ENCODE results near the gene CREM.
"Not testable (repeated sequence)": the region's sequence is repeated elsewhere in the genome, so short reads cannot be mapped to it uniquely, and the experiment has no call there.

CREM gene

DNA sequence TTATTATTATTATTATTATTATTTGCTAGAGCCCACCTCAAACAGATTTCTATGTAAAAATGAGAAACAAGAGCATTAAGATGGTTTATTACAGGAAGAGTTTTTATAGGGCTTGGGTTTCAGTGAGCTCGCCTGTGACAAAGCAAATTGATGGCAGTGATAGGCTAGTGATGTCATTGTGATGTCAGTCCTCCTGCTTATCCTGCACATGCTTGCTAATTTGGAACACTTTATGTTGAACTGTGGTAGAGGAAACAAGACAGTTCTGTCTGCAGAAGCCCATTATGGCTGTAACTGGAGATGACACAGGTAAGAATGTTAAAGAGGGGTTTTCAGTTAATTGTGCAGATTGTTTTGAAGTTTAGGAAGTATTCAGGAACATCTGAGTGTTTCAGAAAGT lies 68.3 kb downstream of the CREM start:
- DNase-seq (ENCODE audit: low spot score), result no peak

DNA sequence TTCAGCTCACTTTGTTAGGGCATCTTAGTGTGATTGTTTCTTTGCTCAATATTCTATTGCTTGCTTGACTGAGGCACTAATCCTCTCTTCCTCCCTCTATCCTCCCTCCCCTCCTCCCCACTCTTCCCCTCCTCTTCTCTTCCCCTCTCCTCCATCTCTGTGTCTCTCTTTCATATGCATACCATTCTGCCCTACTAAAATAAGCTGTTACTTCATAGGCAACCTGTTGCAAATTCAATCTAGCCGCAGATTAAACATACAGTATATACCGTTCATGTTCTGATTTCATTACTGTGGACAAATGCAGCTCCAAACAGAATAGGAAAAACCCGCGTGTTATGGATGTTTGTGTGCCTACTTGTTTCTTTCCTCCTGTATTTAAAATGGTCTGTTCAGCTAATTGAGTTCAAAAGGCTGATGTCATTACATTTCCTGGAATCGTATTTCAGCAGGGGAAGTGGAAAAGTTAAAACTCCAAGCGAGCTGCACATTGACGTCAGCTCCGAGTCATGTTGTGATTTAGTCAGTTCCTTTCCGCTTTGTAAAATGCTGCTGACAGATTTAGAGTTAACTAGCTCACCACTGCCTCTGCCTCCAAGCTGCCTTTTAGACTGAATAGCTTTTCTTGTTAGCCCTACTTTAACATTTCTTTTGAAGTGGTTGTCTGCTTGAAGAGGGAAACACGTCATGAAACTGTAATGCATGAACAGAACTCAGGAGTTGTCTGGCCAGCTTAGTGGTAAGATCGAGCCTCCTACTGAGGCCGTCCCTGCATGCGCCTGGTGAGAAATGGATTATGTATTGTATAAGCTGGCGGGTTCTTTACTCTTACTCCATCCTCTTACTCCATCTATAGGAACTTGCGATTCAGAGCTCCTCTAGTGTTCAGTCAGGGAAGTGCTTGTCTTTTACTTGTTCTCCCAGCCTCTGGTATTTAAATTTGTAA lies 69.0 kb downstream of the CREM start:
- DNase-seq (ENCODE audit: low spot score), result peak; percentile 81

DNA sequence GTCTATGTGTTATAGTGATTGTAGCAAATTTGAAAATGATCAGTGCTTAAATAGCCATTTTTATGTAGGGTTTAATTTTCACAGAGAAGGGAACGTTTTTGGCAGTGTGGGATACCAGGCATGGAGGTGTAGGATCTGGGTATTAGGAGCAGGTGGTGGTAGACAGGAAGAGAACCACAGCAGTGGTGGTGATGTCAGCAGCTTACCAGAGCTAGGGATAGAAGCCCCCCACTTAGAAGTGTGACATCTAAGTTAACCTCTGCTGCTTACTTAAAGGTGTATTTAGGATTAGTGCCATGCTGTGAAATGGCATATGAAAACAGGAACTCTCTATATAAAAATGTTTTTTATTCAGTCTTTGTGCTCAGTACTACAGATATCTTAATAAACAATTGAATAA lies 73.8 kb downstream of the CREM start:
- no peak for DNase-seq (ENCODE audit: low spot score)

DNA sequence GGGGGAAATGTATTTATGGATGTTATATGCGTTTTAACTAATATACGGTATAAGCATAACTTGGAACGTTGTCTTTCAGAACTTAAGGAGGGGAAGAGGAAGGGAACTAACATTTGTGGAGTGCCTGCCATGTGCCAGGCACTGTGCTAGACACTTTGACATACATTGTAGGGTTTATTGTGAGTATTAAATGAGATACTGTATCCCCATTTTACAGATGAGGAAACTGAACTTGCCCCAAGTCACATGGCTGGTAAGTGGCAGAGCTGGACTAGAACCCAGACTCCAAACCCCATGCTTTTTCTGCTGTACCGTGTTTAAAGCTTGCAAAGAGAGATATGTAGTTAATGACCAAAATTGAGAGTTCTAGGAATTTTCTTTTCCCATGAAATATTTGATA lies 74.6 kb downstream of the CREM start:
- no peak for DNase-seq (ENCODE audit: low spot score)

DNA sequence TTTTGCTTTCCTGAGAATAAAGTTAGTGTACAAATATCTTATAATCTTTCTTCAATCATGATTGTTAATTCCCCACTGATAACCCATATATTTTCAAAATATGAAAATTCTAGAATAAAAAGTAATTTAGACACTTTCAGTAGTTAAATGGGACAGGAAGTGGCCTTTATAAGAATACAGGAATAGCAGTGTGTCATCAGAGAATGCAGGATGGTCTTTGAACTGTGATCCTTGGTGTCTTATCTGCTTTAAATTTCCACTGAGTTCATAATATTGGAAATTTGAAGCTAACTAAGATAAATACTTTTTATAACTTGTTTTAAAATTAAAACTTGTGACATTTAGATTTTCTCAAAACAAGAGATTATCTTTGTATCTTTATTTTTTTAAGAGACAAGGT lies 75.4 kb downstream of the CREM start:
- no peak for DNase-seq (ENCODE audit: low spot score)

DNA sequence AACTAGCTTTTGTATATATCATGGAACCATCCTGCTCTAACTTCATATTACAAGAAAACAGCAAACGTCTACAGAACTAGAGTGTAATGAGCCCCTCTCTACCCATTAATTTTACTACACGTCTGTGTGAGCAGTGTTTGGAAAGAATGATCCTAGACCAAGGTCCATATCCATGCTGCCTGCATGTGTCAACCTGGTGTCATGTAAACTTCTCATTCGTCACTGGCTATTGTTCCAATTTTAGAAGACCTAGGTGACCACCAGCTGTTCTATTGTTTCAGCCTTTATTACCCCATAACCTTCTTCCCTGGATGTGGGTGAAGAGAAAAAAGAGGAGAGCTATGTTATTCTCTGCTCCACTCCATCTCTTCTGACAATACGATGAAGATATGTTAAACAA lies 77.1 kb downstream of the CREM start:
- no peak for DNase-seq (ENCODE audit: low spot score)

DNA sequence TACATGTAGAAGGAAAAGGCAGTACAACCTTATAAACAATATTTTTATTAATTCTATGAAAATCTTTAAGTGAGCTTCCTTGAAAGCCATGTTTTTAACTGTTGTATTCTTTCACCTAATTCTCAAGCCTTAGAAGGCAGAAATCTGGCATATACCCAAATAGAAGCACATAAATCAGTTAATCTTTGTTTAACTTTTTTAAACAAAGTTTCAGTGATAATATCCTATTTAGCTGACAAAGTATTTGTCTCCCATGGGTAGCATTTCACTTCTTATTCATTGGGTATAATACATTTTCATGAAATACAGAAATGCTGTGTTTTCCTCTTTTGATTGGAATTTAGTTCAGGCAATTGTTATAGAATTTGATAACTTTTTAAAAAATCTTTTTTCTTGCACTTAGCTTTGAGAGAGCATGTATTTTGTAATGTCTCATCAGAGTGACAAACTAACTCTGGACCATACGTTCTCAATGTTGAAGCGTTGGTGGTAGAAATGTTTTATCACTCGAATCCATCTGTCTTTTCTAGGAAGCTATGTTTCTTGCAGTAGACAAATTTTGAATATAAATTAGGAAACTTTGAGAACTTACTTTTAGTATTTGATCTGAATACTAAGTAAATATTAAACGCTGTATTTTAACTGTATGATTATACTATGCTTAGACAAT lies 78.1 kb downstream of the CREM start:
- DNase-seq (ENCODE audit: low spot score), result no peak

DNA sequence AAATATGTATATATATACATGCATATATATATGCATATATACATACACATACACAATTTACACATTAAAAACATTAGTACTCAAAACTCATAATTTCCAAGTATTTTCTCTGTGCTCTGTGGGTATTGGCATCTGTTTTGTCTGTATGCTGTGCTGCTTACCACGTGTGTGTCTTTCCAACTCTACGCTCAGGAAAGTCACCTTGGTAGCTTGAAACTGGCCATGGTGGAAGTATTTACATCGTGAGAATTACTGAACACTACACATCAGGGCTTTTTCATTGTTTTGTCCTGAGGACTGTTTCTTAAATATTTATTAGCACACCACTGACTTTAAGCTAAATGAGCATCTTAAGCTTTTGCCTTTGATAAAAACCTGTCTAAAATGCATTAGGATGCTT lies 79.6 kb downstream of the CREM start:
- no peak for DNase-seq (ENCODE audit: low spot score)

DNA sequence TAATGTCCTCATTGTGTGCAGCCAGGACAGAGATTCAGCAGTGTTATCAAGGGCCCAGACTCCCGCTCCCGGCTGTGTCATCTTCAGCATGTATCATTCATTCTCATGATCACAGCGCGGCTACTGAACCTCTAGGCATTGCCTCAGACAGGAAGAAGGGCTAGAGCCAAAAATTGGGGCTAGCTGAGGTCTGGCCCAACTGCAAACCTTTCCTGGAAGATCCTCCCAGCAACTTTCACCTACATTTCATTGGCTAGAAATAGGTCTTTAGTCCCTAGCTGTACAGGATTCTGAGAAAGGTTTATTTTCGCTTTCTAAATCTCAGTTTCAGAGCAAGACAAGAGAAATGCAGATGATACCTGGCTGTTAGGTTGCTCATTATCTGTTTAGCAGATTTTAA lies 81.9 kb downstream of the CREM start:
- no peak for DNase-seq (ENCODE audit: low spot score)

DNA sequence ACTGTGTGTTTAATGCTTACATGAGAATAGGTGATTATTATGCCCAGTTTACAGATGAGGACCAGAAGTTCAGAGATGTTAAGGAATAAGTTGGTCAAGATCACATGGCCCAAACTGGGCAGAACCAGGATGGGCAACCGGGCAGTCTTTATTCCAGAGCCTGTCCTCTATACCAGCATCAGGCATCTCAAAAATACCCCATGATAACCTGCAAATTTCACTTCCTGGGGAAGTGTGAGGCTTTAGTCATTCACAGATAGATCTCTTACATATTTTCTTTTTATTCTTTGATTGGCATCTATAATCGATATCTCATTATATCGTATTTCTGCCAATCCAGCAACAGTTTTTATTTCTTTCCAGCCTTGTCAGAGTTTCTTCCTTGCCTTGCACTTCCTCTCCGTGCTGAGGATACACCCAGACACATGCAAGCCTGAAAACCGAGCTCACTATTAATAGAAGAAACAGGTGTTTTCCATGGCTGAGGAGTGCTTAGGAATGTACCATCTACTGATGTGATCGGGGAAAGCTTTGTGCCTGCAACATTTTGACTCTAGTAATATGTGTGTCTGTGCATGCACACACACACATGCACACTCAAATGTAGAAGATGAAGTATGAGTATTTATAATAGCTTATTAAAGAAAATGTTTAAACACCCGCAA lies 82.4 kb downstream of the CREM start:
- no peak for DNase-seq (ENCODE audit: low spot score)

DNA sequence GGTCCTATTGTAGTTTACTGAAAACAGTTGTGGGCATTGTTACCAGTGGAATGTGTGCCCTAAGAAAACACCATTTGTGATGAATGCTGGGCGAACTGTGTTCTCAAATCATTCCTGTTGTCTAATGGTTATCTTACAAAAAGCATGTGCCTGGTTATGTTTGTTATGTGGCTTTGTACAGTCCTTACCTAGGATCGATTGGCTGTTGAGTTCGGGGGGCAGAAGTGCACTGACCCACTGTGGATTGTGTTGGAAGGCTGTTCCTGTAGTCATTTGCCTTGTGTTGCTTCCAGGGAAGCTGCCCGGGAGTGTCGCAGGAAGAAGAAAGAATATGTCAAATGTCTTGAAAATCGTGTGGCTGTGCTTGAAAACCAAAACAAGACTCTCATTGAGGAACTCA lies 84.3 kb downstream of the CREM start:
- no peak for DNase-seq (ENCODE audit: low spot score)

DNA sequence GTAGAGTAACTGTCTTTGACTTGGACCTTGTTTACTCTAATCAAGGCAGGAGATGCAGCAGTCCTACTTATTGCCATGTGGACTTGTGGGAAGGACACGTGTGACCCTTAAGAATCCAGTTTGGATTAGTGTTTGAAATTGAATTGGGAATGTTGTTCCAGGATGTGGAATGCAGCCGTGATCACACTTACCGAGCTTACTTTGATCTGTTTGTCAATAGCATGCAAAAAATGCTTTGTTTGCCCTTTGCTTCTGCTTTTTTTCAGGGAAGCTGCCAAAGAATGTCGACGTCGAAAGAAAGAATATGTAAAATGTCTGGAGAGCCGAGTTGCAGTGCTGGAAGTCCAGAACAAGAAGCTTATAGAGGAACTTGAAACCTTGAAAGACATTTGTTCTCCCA lies 84.7 kb downstream of the CREM start:
- DNase-seq (ENCODE audit: low spot score), result no peak

DNA sequence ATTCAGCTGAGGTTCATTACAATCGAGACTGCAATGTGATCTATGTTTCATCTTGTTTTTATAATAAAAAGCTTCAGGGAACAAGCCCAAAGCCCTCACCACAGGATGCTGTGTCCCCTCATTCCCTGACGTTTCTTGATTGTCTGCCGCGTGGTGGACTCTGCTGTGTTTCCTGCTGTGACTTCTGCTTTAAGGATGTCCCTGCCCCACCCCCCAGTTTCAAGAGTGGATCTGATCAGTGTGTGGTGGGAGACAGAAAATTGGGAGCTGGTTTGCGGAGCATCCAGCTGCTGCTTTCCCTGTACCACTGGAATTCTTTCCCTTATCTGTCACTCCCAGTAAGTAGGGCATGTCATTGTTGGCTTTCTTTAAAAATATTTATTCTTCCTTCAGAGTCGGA lies 86.2 kb downstream of the CREM start:
- DNase-seq (ENCODE audit: low spot score), result no peak

DNA sequence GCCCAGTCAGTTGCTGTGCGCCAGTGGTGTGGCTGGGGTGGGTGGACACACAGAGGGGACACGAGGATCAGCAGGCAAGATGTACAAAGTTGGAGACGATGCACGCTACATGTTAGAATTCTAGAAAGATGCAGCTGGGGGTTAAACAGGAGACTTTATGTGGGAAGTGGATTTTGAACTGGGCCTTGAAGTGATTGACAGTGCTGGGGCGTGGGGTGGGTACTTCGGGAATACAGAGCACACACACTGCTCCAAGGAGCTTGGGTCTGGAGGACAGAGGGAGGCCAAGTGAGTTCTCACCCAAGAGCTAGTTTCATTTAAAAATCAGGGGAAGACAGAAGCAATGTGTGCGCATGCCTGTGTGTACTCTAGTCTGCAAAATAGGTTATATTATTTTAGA lies 87.1 kb downstream of the CREM start:
- DNase-seq (ENCODE audit: low spot score), result no peak

DNA sequence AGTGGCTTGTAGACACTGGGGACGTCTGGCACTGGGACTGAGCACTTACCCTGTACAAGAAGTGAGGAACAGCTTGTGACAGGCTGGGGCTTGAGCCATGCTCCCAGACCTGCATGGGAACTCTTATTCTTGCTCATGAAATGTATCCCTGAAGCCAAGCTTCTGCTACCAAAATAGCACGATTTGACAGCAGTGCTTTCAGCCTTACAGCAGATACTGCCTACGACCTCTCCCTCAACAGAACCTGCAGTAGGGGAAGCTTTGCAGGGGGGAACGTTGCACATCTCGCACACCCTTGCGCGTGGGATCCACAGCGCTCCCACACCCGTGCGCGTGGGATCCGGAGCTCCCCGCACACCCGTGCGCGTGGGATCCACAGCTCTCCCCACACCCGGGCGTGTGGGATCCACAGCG lies 88.0 kb downstream of the CREM start:
- no peak for DNase-seq (ENCODE audit: low spot score)

DNA sequence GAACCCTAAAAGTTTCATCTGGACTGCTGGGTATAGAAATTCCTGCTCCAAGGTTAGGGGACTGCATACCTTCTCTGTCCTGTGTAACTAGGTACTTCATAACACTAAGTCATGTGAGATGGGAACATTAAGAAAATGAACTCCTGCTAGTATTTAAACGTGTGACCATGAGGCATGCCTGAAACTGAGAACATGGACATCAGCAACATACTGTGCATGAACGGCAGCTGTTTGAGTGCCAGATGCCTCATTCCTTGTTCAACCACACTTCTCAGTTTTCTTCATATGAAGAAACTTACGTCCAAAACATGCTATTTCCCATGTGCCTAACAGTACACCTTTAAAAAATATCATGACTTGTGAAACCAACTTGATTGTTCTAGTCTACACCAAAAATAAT lies 88.5 kb downstream of the CREM start:
- DNase-seq (ENCODE audit: low spot score), result no peak

DNA sequence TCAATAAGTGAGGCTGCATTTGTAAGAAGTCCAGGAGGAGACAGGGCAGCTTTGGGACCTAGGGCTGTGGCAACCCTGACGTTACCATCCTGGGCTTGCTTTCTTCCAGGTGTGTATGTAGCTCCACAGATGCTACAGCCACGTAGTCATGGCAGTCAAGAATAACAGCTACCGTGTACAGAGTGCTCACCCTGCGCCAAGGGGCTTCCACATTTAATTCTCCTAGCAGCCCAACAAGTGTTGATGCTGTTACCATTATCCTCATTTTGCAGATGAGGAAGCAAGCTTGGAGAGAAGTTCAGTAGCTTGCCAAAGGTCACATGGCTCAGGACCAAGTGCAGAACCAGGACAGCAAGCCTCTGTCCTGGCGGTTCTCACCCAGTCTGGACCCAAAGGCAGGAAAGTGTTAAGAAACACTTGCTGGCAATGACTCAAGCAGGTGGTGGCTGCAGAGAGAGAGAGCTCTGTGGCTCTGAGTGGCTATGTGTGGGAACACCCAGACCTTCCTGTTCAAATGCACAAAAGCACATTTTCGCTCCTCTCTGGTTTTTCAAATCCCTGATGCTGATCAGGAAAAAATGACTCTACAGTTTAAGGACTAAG lies 89.8 kb downstream of the CREM start:
- no peak for DNase-seq (ENCODE audit: low spot score)

DNA sequence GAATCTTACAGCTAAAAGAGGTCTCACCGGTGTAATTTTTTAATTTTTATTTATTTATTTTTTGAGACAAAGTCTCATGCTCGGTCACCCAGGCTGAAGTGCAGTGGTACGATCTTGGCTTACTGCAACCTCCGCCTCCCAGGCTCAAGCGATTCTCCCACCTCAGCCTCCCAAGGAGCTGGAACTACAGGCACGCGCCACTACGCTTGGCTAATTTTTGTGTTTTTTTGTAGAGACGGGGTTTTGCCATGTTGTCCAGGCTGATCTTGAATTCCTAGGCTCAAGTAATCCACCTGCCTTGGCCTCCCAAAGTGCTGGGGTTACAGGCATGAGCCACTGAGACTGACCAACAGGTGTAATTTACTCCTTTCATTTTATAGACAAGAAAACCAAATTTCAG lies 90.3 kb downstream of the CREM start:
- not testable (repeated sequence) for DNase-seq (ENCODE audit: low spot score)

DNA sequence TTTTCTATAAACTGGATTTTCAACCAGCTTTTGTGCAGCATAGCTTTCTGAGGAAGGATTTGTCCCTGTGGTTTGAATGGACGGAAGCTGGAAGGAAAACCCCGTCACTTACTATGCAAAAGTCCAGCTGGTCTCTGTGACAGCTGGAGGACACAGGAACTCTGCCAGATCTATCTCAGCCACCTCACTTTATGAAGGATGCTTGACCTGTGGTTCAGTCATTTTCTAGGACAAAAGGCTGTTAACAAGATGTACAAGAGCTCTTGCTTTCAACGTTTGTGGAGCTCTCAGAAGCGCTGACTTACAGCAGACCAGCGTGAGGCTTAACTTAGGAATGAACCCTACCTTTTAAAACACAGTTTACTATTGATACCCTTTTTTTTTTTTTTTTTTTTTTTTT lies 90.8 kb downstream of the CREM start:
- no peak for DNase-seq (ENCODE audit: low spot score)

DNA sequence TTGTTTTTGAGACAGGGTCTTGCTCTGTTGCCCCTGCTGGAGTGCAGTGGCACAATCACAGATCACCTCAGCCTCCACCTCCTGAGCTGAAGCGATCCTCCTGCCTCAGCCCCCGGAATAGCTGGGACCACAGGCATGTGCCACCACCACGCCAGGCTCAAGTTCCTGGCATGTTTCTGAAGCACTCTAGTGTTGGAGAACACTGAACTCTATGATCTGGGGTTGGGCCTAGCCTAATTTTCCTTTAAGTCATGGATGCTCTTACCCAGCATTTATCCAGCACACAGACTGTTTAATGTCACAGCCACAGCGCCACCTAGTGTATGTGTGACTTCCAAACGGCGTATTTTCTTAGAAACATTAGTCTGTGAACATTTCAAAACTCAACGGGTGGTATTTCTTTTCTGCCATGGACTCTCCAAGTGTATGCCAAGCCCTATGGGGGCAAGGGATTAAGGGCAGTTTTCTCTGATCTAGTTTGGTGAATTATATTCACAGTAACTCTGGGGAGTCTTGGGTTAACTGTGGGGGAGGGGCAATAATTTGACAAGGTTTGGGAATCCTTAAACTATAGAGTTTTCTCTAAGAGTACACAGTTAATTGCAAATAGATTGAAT lies 91.8 kb downstream of the CREM start:
- DNase-seq (ENCODE audit: low spot score), result peak; percentile 78

DNA sequence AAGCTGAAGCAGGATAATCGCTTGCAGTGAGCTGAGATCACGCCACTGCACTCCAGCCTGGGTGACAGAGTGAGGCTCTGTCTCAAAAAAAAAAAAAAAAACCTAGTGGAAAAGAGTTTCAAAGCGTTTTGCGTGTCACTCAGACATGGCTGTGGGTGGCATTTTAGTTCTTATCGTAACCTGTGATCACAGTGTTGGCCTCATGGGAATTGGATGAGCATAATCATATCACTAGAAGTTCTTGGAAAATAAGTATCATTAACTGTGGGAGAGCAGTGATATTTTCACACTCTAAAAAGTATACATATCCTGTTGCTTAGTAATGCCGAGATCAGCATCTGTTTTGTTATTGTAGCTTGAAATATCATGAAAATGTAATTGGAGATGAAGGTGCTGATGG lies 92.6 kb downstream of the CREM start:
- no peak for DNase-seq (ENCODE audit: low spot score)
